HepG2 (cell line): ENCODE data around the gene STARD10. TPM values are rescaled to one million over a fixed set of nuclear protein-coding genes. Genes with fewer than 3 reads are reported as not detected.

Experiments
- CREB1 ChIP-seq, 2 experiments: fragments of 450-650 bp in 1 of 2; IDR thresholded peaks; 2 replicates each; pipeline ENCODE4 v1.6.1; 2016 to 2017; ENCODE audit warnings: control low read depth in 1 of 2, mild to moderate bottlenecking in 1 of 2, missing compliant biosample characterization in 1 of 2, missing genetic modification characterization in 1 of 2
- ESRRA ChIP-seq: sonication (generic); formaldehyde crosslinking; IDR thresholded peaks from 2 replicates; pipeline ENCODE4 v1.5.1; 2020; ENCODE audit warnings: mild to moderate bottlenecking, low read depth, missing genetic modification reagents
- FOXK1 ChIP-seq: sonication (generic); formaldehyde crosslinking; IDR thresholded peaks from 2 replicates; pipeline ENCODE4 v1.4.0; 2020; ENCODE audit warnings: low read depth, missing genetic modification reagents, borderline replicate concordance
- HOXA5 ChIP-seq: sonication (generic); formaldehyde crosslinking; IDR thresholded peaks from 2 replicates; pipeline ENCODE4 v1.4.0; 2020; ENCODE audit warnings: missing genetic modification reagents
- MAFK ChIP-seq, 2 experiments: IDR thresholded peaks in 1 of 2; conservative IDR thresholded peaks in 1 of 2; 2 replicates each; pipeline ENCODE4 v1.6.1; 2011; ENCODE audit warnings: improper control_type of control experiment in 2 of 2, low read length in 2 of 2
- PRDM10 ChIP-seq: sonication (generic); formaldehyde crosslinking; IDR thresholded peaks from 2 replicates; pipeline ENCODE4 v1.4.0; 2020; ENCODE audit warnings: low read depth, missing genetic modification reagents
- RAD21 ChIP-seq: fragments of 450-650 bp; formaldehyde crosslinking; IDR thresholded peaks from 2 replicates; pipeline ENCODE4 v1.5.0; 2020; ENCODE audit warnings: mild to moderate bottlenecking
- RELA ChIP-seq: sonication (generic); formaldehyde crosslinking; IDR thresholded peaks from 2 replicates; pipeline ENCODE4 v1.4.0; 2020; ENCODE audit warnings: missing genetic modification reagents
- SALL1 ChIP-seq: sonication (generic); formaldehyde crosslinking; IDR thresholded peaks from 2 replicates; pipeline ENCODE4 v1.8.0; 2022; ENCODE audit warnings: mild to moderate bottlenecking, missing genetic modification reagents
- SATB2 ChIP-seq: sonication (generic); formaldehyde crosslinking; IDR thresholded peaks from 2 replicates; pipeline ENCODE4 v1.5.0; 2020; ENCODE audit warnings: missing genetic modification reagents
- SNAPC4 ChIP-seq: sonication (generic); formaldehyde crosslinking; IDR thresholded peaks from 2 replicates; pipeline ENCODE4 v1.4.0; 2020; ENCODE audit warnings: mild to moderate bottlenecking, missing genetic modification reagents
- SRY ChIP-seq: sonication (generic); formaldehyde crosslinking; IDR thresholded peaks from 2 replicates; pipeline ENCODE4 v1.8.0; 2022; ENCODE audit warnings: mild to moderate bottlenecking, missing genetic modification reagents
- TBX2 ChIP-seq: sonication (generic); formaldehyde crosslinking; IDR thresholded peaks from 2 replicates; pipeline ENCODE4 v1.5.0; 2020; ENCODE audit warnings: missing genetic modification reagents, mild to moderate bottlenecking, borderline replicate concordance
- ZNF235 ChIP-seq: sonication (generic); formaldehyde crosslinking; IDR thresholded peaks from 2 replicates; pipeline ENCODE4 v1.8.1; 2023; ENCODE audit warnings: mild to moderate bottlenecking, missing genetic modification reagents, borderline replicate concordance
- ZNF350 ChIP-seq: sonication (generic); formaldehyde crosslinking; IDR thresholded peaks from 2 replicates; pipeline ENCODE4 v1.4.0; 2020; ENCODE audit warnings: mild to moderate bottlenecking, low read depth, missing genetic modification reagents, borderline replicate concordance
- ZNF556 ChIP-seq: sonication (generic); formaldehyde crosslinking; IDR thresholded peaks from 2 replicates; pipeline ENCODE4 v1.4.0; 2020; ENCODE audit warnings: mild to moderate bottlenecking, missing genetic modification reagents, borderline replicate concordance
- ZNF644 ChIP-seq: IDR thresholded peaks from 2 replicates; pipeline ENCODE4 v1.6.1; 2016; ENCODE audit warnings: low read depth
- ZNF839 ChIP-seq: sonication (generic); formaldehyde crosslinking; IDR thresholded peaks from 2 replicates; pipeline ENCODE4 v1.4.0; 2020; ENCODE audit warnings: missing genetic modification reagents, mild to moderate bottlenecking, borderline replicate concordance
- ZSCAN21 ChIP-seq: sonication (generic); formaldehyde crosslinking; IDR thresholded peaks from 2 replicates; pipeline ENCODE4 v1.8.0; 2022; ENCODE audit warnings: mild to moderate bottlenecking, missing genetic modification reagents, moderate library complexity, borderline replicate concordance
- polyA plus RNA-seq, 8 experiments: library from polyadenylated mRNA; depleted of rRNA in 3 of 8; stranded (reverse) in 7 of 8; unstranded in 1 of 8; fragments of >200 nt; fragmentation: Illumina TruSeq in 4 of 8; extraction: Trizol in 4 of 8; gene quantifications; 2 replicates each; pipeline versions ENCODE4 v1.2.1 to v1.2.3, GENCODE V29; 2011 to 2016; ENCODE audit warnings: low read depth in 4 of 8, missing spikeins in 1 of 8, mixed read lengths in 1 of 8; ENCODE audit not compliant: insufficient read depth in 1 of 8
- total RNA-seq, 5 experiments: library from RNA; depleted of rRNA; stranded (reverse); fragments of >200 nt; fragmentation: Illumina TruSeq; extraction: Trizol; gene quantifications; 2 replicates each; pipeline ENCODE4 v1.2.3, GENCODE V29; 2016; ENCODE audit warnings: low read depth in 1 of 5

The STARD10 gene
- total and polyA plus RNA-seq, 2 of the 13 experiments (the other 11 are each of a cell fraction or from before 2014, with no cell fraction given): 260 to 341 TPM

DNA sequence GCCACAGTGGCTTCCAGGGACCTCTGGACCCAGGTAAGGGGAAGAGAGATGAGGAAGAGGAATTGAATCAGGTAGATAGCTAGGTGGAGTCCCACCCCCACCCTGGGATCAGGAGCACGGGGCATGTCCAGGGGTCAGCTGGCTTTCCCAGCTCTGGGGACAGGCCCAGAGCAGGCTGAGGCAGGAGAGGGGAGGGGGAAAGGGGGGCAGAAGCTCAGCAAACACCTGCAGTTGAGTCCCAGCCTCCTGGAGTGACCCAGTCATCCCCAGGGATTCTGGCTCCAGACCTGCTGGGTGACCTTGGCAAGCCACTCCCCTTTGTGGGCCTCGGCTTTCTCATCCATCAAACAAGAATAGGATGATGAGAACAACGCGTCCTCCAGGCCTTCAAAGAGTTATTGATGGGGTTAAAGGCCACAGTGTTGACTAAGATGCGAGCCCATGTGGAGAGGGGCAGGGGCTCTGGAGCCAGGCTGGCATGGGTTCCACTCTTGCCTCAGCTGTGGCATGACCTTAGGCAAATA is 16.0 kb downstream of the STARD10 start (continued):
- peak; percentile 58; the same call in 1 of the 2 replicates for TF ChIP-seq ZNF556 (CRISPR knock-in tag)
- TF ChIP-seq ZNF839 (CRISPR knock-in tag): no peak
- peak; percentile 71 for TF ChIP-seq TBX2 (CRISPR knock-in tag)
- TF ChIP-seq SALL1 (CRISPR knock-in tag): peak; percentile 87
- peak; percentile 80 for TF ChIP-seq ZNF644 (CRISPR knock-in tag)
- peak; percentile 30; the same call in 1 of the 2 replicates for TF ChIP-seq ZSCAN21 (CRISPR knock-in tag)
- TF ChIP-seq ZNF350 (CRISPR knock-in tag): peak; percentile 78
- no peak for TF ChIP-seq SRY
- TF ChIP-seq PRDM10 (CRISPR knock-in tag): peak; percentile 20; the same call in 1 of the 2 replicates
- no peak for TF ChIP-seq SNAPC4 (CRISPR knock-in tag)
- peak; percentile 87 for TF ChIP-seq ESRRA (CRISPR knock-in tag)
- no peak for TF ChIP-seq ZNF235 (CRISPR knock-in tag)
- TF ChIP-seq CREB1 (IDR thresholded peaks at IDR 0.05): no peak
- peak; percentile 72; the same call in 1 of the 2 replicates for TF ChIP-seq CREB1 (CRISPR knock-in tag; IDR thresholded peaks at IDR 0.05)
- no peak for TF ChIP-seq MAFK (conservative IDR thresholded peaks at IDR 0.05 in 1 of 2, IDR thresholded peaks at IDR 0.05 in 1 of 2; ENCODE audit: low read length in 2 of 2)
- peak; percentile 51; the same call in 1 of the 2 replicates for TF ChIP-seq FOXK1
- TF ChIP-seq HOXA5 (CRISPR knock-in tag): peak; percentile 48; the same call in 1 of the 2 replicates
- peak; percentile 10; the same call in 1 of the 2 replicates for TF ChIP-seq RAD21 (CRISPR knock-in tag)
- TF ChIP-seq SATB2 (CRISPR knock-in tag): no peak
- no peak for TF ChIP-seq RELA
